H9 (cell line): ENCODE measurements around the gene CEMIP. TPM values are rescaled to one million over a fixed set of nuclear protein-coding genes. Genes with fewer than 3 reads are reported as not detected.

ENCODE experiments used
- DNase-seq: peaks from one replicate; pipeline ENCODE4 v3.0.0-alpha.2; 2017
- H2AFZ ChIP-seq: one replicate; pipeline ENCODE4 v1.6.1; 2013; ENCODE audit warnings: mild to moderate bottlenecking, low read length, control low read depth, moderate library complexity
- H2AK5ac ChIP-seq: 2 replicates; pipeline ENCODE4 v1.6.1; 2013; ENCODE audit warnings: low read length, control low read depth, mixed read lengths; ENCODE audit not compliant: insufficient read length
- H2BK120ac ChIP-seq: one replicate; pipeline ENCODE4 v1.6.1; 2013; ENCODE audit warnings: low read depth, mild to moderate bottlenecking, low read length, control low read depth, inconsistent platforms; ENCODE audit not compliant: poor library complexity, severe bottlenecking
- H2BK12ac ChIP-seq: 2 replicates; pipeline ENCODE4 v1.6.1; 2013; ENCODE audit warnings: low read length, control low read depth, mixed read lengths, low read depth; ENCODE audit not compliant: insufficient read length
- H2BK15ac ChIP-seq: 2 replicates; pipeline ENCODE4 v1.6.1; 2013; ENCODE audit warnings: low read depth, low read length, control low read depth
- H2BK20ac ChIP-seq: one replicate; pipeline ENCODE4 v1.6.1; 2013; ENCODE audit warnings: low read depth, mild to moderate bottlenecking, low read length, control low read depth, inconsistent platforms; ENCODE audit not compliant: poor library complexity, severe bottlenecking
- H2BK5ac ChIP-seq: 2 replicates; pipeline ENCODE4 v1.6.1; 2013; ENCODE audit warnings: low read length, control low read depth, mixed read lengths; ENCODE audit not compliant: insufficient read length
- H3K14ac ChIP-seq: 2 replicates; pipeline ENCODE4 v1.6.1; 2013; ENCODE audit warnings: low read length, control low read depth; ENCODE audit not compliant: insufficient read depth
- H3K18ac ChIP-seq: 2 replicates; pipeline ENCODE4 v1.6.1; 2013; ENCODE audit warnings: low read depth, mild to moderate bottlenecking, mixed read lengths, low read length, control low read depth; ENCODE audit not compliant: insufficient read length
- H3K23ac ChIP-seq: 2 replicates; pipeline ENCODE4 v1.6.1; 2013; ENCODE audit warnings: low read length, control low read depth, mixed read lengths, low read depth; ENCODE audit not compliant: insufficient read length
- H3K23me2 ChIP-seq: 2 replicates; pipeline ENCODE4 v1.6.1; 2013; ENCODE audit warnings: low read depth, mild to moderate bottlenecking, mixed read lengths, low read length, control low read depth; ENCODE audit not compliant: insufficient read length, poor library complexity, severe bottlenecking
- H3K27ac ChIP-seq: 2 replicates; pipeline ENCODE4 v1.5.1; 2013; ENCODE audit warnings: low read length, control low read depth, mixed read lengths, low read depth; ENCODE audit not compliant: insufficient read length
- H3K27me3 ChIP-seq: 2 replicates; pipeline ENCODE4 v1.6.1; 2013; ENCODE audit warnings: low read length, control low read depth, inconsistent platforms; ENCODE audit not compliant: insufficient read depth
- H3K4ac ChIP-seq: 2 replicates; pipeline ENCODE4 v1.6.1; 2013; ENCODE audit warnings: low read depth, mild to moderate bottlenecking, control low read depth, inconsistent platforms, low read length, moderate library complexity
- H3K4me1 ChIP-seq: 2 replicates; pipeline ENCODE4 v1.6.1; 2013; ENCODE audit warnings: low read length, control low read depth, inconsistent platforms; ENCODE audit not compliant: insufficient read depth
- H3K4me2 ChIP-seq: 2 replicates; pipeline ENCODE4 v1.6.1; 2013; ENCODE audit warnings: low read length, control low read depth, mixed read lengths; ENCODE audit not compliant: insufficient read length, insufficient read depth
- H3K56ac ChIP-seq: 2 replicates; pipeline ENCODE4 v1.6.1; 2013; ENCODE audit warnings: low read depth, mild to moderate bottlenecking, mixed read lengths, low read length, control low read depth; ENCODE audit not compliant: insufficient read length
- H3K79me1 ChIP-seq: 2 replicates; pipeline ENCODE4 v1.6.1; 2013; ENCODE audit warnings: low read depth, mild to moderate bottlenecking, moderate library complexity, low read length, control low read depth, inconsistent platforms; ENCODE audit not compliant: insufficient read depth, poor library complexity, severe bottlenecking
- H3K79me2 ChIP-seq: 2 replicates; pipeline ENCODE4 v1.6.1; 2013; ENCODE audit warnings: low read length, control low read depth, inconsistent platforms; ENCODE audit not compliant: insufficient read depth
- H3K9ac ChIP-seq: 2 replicates; pipeline ENCODE4 v1.6.1; 2013; ENCODE audit warnings: low read length, control low read depth, mixed read lengths; ENCODE audit not compliant: insufficient read length; ENCODE audit errors: extremely low read depth
- H3K9me3 ChIP-seq: one replicate; pipeline ENCODE4 v1.6.1; 2013; ENCODE audit warnings: low read depth, low read length, inconsistent platforms; ENCODE audit not compliant: control insufficient read depth
- H3T11ph ChIP-seq: one replicate; pipeline ENCODE4 v1.6.1; 2013; ENCODE audit warnings: mild to moderate bottlenecking, low read length, control low read depth, inconsistent platforms
- H4K20me1 ChIP-seq: one replicate; pipeline ENCODE4 v1.6.1; 2013; ENCODE audit not compliant: control insufficient read depth, insufficient read length, insufficient read depth
- H4K5ac ChIP-seq: 2 replicates; pipeline ENCODE4 v1.6.1; 2013; ENCODE audit warnings: low read depth, mild to moderate bottlenecking, mixed read lengths, low read length, control low read depth; ENCODE audit not compliant: insufficient read length
- H4K8ac ChIP-seq: replicated peaks from 2 replicates; pipeline ENCODE4 v1.6.1; 2013; ENCODE audit warnings: low read length, control low read depth, mixed read lengths, low read depth; ENCODE audit not compliant: insufficient read length
- H4K91ac ChIP-seq: 2 replicates; pipeline ENCODE4 v1.6.1; 2013; ENCODE audit warnings: low read depth, mild to moderate bottlenecking, moderate library complexity, mixed read lengths, low read length, control low read depth; ENCODE audit not compliant: insufficient read length
- H3K27ac Mint-ChIP-seq, 3 experiments: 2 replicates in 2 of 3; 3 replicates in 1 of 3; pipeline ENCODE4 v1.8.0; 2020 to 2021; ENCODE audit warnings: mixed read lengths in 3 of 3, mild to moderate bottlenecking in 1 of 3, moderate library complexity in 1 of 3
- H3K27me3 Mint-ChIP-seq: 2 replicates; pipeline ENCODE4 v1.8.0; 2021; ENCODE audit warnings: low read depth, mild to moderate bottlenecking, moderate library complexity, mixed read lengths
- H3K36me3 Mint-ChIP-seq, 3 experiments: 2 replicates in 2 of 3; 3 replicates in 1 of 3; pipeline ENCODE4 v1.8.0; 2020 to 2021; ENCODE audit warnings: low read depth in 3 of 3, mixed read lengths in 3 of 3; ENCODE audit not compliant: insufficient read depth in 1 of 3
- H3K4me1 Mint-ChIP-seq, 2 experiments: 2 replicates each; pipeline ENCODE4 v1.8.0; 2020; ENCODE audit warnings: mixed read lengths in 2 of 2
- H3K4me3 Mint-ChIP-seq, 2 experiments: 2 replicates in 1 of 2; 3 replicates in 1 of 2; pipeline ENCODE4 v1.8.0; 2020 to 2021; ENCODE audit warnings: mild to moderate bottlenecking in 2 of 2, mixed read lengths in 2 of 2, moderate library complexity in 1 of 2
- H3K9me3 Mint-ChIP-seq, 2 experiments: 2 replicates in 1 of 2; 3 replicates in 1 of 2; pipeline ENCODE4 v1.8.0; 2020; ENCODE audit warnings: mild to moderate bottlenecking in 2 of 2, mixed read lengths in 2 of 2, moderate library complexity in 1 of 2
- WGBS: extraction: QIAGEN DNeasy Blood & Tissue Kit; methylation state at CpG from one replicate; pipeline ENCODE4 v1.1.7; 2013; ENCODE audit warnings: missing lambda C conversion rate, low lambda C conversion rate, mixed read lengths; ENCODE audit not compliant: insufficient read length; ENCODE audit errors: extremely low coverage; 5-methylcytosine and 5-hydroxymethylcytosine counted together
- total RNA-seq: library from RNA; stranded (reverse); gene quantifications from 2 replicates; pipeline ENCODE4 v1.2.1, GENCODE V29; 2021
- TF ChIP-seq, protein P1 (sequence below): fragments of 200-600 bp; sonication (generic); conservative IDR thresholded peaks from 3 replicates; pipeline ENCODE4 v1.8.0; 2021; ENCODE audit warnings: antibody characterized with exemption, mild to moderate bottlenecking

The CEMIP gene
- total RNA-seq, 1 experiment from 2014 or later, result 0.09 TPM

DNA sequence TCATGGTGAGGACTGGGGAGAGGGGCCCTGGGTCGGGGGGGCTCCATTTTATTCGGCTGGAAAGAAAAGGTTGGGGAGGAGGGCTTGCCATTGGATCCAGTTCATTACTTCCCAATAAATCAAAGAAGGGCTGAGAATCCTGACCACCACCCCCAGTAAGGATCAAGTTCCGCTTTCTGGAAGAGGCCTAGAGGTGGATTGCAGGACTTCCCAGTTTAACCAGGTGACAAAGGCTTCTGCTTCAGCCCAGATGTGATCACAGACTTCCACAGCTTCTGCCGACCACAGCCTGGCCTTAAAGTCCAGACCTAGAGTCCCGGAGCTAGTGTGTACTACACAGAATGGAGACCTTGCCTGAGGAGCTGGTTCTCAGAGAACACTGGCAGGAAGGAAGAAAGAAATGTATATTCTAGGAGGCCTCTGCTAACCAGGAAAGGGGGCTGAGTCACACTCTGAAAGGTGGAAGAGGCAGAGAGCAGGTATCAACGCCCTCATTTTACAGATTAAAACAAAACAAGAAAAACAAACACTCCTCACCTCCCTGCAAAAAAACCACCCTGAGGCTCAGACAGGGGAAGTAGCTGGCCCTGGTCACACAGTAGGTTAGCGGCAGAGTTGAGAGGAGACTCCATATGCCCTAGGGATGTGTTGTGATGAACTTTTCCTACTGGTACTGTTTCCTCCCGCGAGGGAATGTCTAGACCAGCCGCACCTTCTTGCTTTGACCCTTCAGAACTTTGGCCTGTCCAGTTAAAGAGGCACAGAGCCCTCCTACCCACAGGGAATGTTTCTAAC lies 1.1 kb upstream of the CEMIP start:
- no peaks in the 10 kb centered on the region for H3K79me1 ChIP-seq
- no peak overlapping the region for H3K18ac ChIP-seq
- no peak overlapping the region for H2BK120ac ChIP-seq
- peaks cover 64% of the 10 kb centered on the region for H3K27me3 Mint-ChIP-seq
- H4K20me1 ChIP-seq, result no peaks in the 10 kb centered on the region
- no peak overlapping the region for H4K91ac ChIP-seq
- no peaks in the 10 kb centered on the region for H3K9me3 ChIP-seq
- no peaks in the 10 kb centered on the region for H3K4me1 ChIP-seq
- no peak overlapping the region for H3K14ac ChIP-seq
- H3T11ph ChIP-seq, result no peak overlapping the region
- H3K4me3 Mint-ChIP-seq, result peak overlapping the region in 1 of 2 experiments; percentile 40; a peak in 2 of 5 replicates
- H4K5ac ChIP-seq, result no peak overlapping the region
- H3K27me3 ChIP-seq, result peaks cover 8% of the 10 kb centered on the region; the same call in 1 of the 2 replicates
- H2BK15ac ChIP-seq, result no peak overlapping the region
- no peak overlapping the region for H2BK20ac ChIP-seq
- H3K27ac ChIP-seq, result no peak overlapping the region
- TF ChIP-seq, protein P1, sequence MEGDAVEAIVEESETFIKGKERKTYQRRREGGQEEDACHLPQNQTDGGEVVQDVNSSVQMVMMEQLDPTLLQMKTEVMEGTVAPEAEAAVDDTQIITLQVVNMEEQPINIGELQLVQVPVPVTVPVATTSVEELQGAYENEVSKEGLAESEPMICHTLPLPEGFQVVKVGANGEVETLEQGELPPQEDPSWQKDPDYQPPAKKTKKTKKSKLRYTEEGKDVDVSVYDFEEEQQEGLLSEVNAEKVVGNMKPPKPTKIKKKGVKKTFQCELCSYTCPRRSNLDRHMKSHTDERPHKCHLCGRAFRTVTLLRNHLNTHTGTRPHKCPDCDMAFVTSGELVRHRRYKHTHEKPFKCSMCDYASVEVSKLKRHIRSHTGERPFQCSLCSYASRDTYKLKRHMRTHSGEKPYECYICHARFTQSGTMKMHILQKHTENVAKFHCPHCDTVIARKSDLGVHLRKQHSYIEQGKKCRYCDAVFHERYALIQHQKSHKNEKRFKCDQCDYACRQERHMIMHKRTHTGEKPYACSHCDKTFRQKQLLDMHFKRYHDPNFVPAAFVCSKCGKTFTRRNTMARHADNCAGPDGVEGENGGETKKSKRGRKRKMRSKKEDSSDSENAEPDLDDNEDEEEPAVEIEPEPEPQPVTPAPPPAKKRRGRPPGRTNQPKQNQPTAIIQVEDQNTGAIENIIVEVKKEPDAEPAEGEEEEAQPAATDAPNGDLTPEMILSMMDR, result no peak
- no peak overlapping the region for H3K4ac ChIP-seq
- H2AK5ac ChIP-seq, result no peak overlapping the region
- no peak overlapping the region for H2BK12ac ChIP-seq
- no CpG with 5 or more reads among the region's 10 CpGs for WGBS
- H2AFZ ChIP-seq, result no peak overlapping the region
- H3K27ac Mint-ChIP-seq, result no peak overlapping the region
- peaks cover 12% of the 10 kb centered on the region in 2 experiments for H3K4me1 Mint-ChIP-seq
- H3K9ac ChIP-seq, result no peak overlapping the region
- H4K8ac ChIP-seq, result no peak overlapping the region
- no peak for DNase-seq
- no peak overlapping the region for H2BK5ac ChIP-seq
- H3K36me3 Mint-ChIP-seq, result no peaks in the 10 kb centered on the region
- H3K79me2 ChIP-seq, result no peaks in the 10 kb centered on the region
- peaks cover 18% of the 10 kb centered on the region for H3K23me2 ChIP-seq
- no peak overlapping the region for H3K23ac ChIP-seq
- peak overlapping the region; percentile 35 for H3K4me2 ChIP-seq
- no peak overlapping the region for H3K56ac ChIP-seq
- no peaks in the 10 kb centered on the region for H3K9me3 Mint-ChIP-seq
